HG03103 (cell line): Measurements from ENCODE around the gene BBOX1.
"Not testable (repeated sequence)": the region's sequence is repeated elsewhere in the genome, so short reads cannot be mapped to it uniquely, and the experiment has no call there.

Experiments
- ATAC-seq: cut with Tn5 transposase; IDR thresholded peaks from one replicate; pipeline ENCODE4 v1.9.1; 2021; ENCODE audit warnings: low read depth; ENCODE audit not compliant: unreplicated experiment

The BBOX1 gene

GRCh38 chr11:27119396-27119795 is 78.8 kb downstream of the BBOX1 start:
- no peak for ATAC-seq

GRCh38 chr11:27120211-27120610 is 79.6 kb downstream of the BBOX1 start:
- no peak for ATAC-seq

GRCh38 chr11:27122001-27122400 is 81.4 kb downstream of the BBOX1 start:
- ATAC-seq: no peak

GRCh38 chr11:27124514-27125264 is 84.1 kb downstream of the BBOX1 start:
- ATAC-seq: no peak

- no peak for ATAC-seq
Observed at GRCh38 chr11:27129686-27130085, 89.1 kb downstream of the BBOX1 start.

- ATAC-seq: no peak
Observed at GRCh38 chr11:27130806-27131205, 90.2 kb downstream of the BBOX1 start.

GRCh38 chr11:27135924-27136329 is 95.3 kb downstream of the BBOX1 start:
- not testable (repeated sequence) for ATAC-seq

- no peak for ATAC-seq
Observed at GRCh38 chr11:27138716-27139115, 98.1 kb downstream of the BBOX1 start.

- ATAC-seq: no peak
Observed at GRCh38 chr11:27139742-27140367, 99.2 kb downstream of the BBOX1 start.

GRCh38 chr11:27141576-27141975 is 101.0 kb downstream of the BBOX1 start:
- ATAC-seq: no peak

GRCh38 chr11:27147916-27148315 is 107.3 kb downstream of the BBOX1 start:
- ATAC-seq: no peak

- ATAC-seq: no peak
Observed at GRCh38 chr11:27148506-27148905, 107.9 kb downstream of the BBOX1 start.

GRCh38 chr11:27150098-27150497 is 109.5 kb downstream of the BBOX1 start:
- ATAC-seq: no peak

- no peak for ATAC-seq
Observed at GRCh38 chr11:27153136-27153535, 112.5 kb downstream of the BBOX1 start.

- ATAC-seq: no peak
Observed at GRCh38 chr11:27158456-27159334, 118.1 kb downstream of the BBOX1 start.

GRCh38 chr11:27159335-27159679 is 118.7 kb downstream of the BBOX1 start:
- ATAC-seq: no peak

- no peak for ATAC-seq
Observed at GRCh38 chr11:27161071-27161470, 120.5 kb downstream of the BBOX1 start.

GRCh38 chr11:27162237-27162636 is 121.6 kb downstream of the BBOX1 start:
- no peak for ATAC-seq

- ATAC-seq: no peak
Observed at GRCh38 chr11:27166130-27166529, 125.5 kb downstream of the BBOX1 start.

- ATAC-seq: no peak
Observed at GRCh38 chr11:27171376-27171958, 130.9 kb downstream of the BBOX1 start.

- ATAC-seq: no peak
Observed at GRCh38 chr11:27173545-27173944, 132.9 kb downstream of the BBOX1 start.
